Ovary (tissue), 3 donors: ENCODE data around the gene RBM7.

ENCODE experiments used
- POLR2A ChIP-seq: fragments of 450-650 bp; IDR thresholded peaks from one replicate; pipeline ENCODE4 v1.6.1; 2017; ENCODE audit warnings: antibody characterized with exemption, mild to moderate bottlenecking, moderate library complexity
- TF ChIP-seq, protein P1 (sequence below), 3 donors: fragments of 450-650 bp in 2 of 3; fragments of 200-600 bp in 1 of 3; IDR thresholded peaks; one replicate each; pipeline versions ENCODE4 v1.5.1 to v1.8.0; 2016 to 2022; ENCODE audit warnings: antibody characterized with exemption in 3 of 3, mild to moderate bottlenecking in 1 of 3
- donor health status: DM: no; HTN: no; CAD: no.

GRCh38 chr11:114353443-114353842 is 47.0 kb upstream of the RBM7 start:
- TF ChIP-seq, protein P1, sequence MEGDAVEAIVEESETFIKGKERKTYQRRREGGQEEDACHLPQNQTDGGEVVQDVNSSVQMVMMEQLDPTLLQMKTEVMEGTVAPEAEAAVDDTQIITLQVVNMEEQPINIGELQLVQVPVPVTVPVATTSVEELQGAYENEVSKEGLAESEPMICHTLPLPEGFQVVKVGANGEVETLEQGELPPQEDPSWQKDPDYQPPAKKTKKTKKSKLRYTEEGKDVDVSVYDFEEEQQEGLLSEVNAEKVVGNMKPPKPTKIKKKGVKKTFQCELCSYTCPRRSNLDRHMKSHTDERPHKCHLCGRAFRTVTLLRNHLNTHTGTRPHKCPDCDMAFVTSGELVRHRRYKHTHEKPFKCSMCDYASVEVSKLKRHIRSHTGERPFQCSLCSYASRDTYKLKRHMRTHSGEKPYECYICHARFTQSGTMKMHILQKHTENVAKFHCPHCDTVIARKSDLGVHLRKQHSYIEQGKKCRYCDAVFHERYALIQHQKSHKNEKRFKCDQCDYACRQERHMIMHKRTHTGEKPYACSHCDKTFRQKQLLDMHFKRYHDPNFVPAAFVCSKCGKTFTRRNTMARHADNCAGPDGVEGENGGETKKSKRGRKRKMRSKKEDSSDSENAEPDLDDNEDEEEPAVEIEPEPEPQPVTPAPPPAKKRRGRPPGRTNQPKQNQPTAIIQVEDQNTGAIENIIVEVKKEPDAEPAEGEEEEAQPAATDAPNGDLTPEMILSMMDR (IDR thresholded peaks at IDR 0.05), result no peak
- no peak for TF ChIP-seq POLR2A
